Nephron (organoid): ENCODE data around the gene WNT7A.

ENCODE experiments used
- H3K27ac Mint-ChIP-seq, 3 experiments: 2 replicates each; pipeline ENCODE4 v1.8.0; 2020; ENCODE audit warnings: mixed read lengths in 3 of 3, mild to moderate bottlenecking in 2 of 3, moderate library complexity in 1 of 3
- H3K27me3 Mint-ChIP-seq: 2 replicates; pipeline ENCODE4 v1.8.0; 2021; ENCODE audit warnings: low read depth, mild to moderate bottlenecking, moderate library complexity, mixed read lengths
- H3K36me3 Mint-ChIP-seq: 2 replicates; pipeline ENCODE4 v1.8.0; 2020; ENCODE audit warnings: low read depth, mixed read lengths
- H3K4me1 Mint-ChIP-seq: 2 replicates; pipeline ENCODE4 v1.8.0; 2020; ENCODE audit warnings: mixed read lengths
- H3K4me3 Mint-ChIP-seq, 3 experiments: 2 replicates each; pipeline ENCODE4 v1.8.0; 2020; ENCODE audit warnings: mild to moderate bottlenecking in 3 of 3, mixed read lengths in 3 of 3, moderate library complexity in 2 of 3
- H3K9me3 Mint-ChIP-seq: 2 replicates; pipeline ENCODE4 v1.8.0; 2020; ENCODE audit warnings: mixed read lengths
- TF ChIP-seq, protein P1 (sequence below), 3 experiments: fragments of 200-600 bp; sonication (generic); IDR thresholded peaks; one replicate each; pipeline ENCODE4 v1.5.0; 2021; ENCODE audit warnings: antibody characterized with exemption in 3 of 3; ENCODE audit not compliant: unreplicated experiment in 3 of 3

Gene WNT7A

GRCh38 chr3:13898346-13898745 lies 18.5 kb upstream of the WNT7A start:
- no peak overlapping the region for H3K27ac Mint-ChIP-seq
- no peaks in the 10 kb centered on the region for H3K36me3 Mint-ChIP-seq

DNA sequence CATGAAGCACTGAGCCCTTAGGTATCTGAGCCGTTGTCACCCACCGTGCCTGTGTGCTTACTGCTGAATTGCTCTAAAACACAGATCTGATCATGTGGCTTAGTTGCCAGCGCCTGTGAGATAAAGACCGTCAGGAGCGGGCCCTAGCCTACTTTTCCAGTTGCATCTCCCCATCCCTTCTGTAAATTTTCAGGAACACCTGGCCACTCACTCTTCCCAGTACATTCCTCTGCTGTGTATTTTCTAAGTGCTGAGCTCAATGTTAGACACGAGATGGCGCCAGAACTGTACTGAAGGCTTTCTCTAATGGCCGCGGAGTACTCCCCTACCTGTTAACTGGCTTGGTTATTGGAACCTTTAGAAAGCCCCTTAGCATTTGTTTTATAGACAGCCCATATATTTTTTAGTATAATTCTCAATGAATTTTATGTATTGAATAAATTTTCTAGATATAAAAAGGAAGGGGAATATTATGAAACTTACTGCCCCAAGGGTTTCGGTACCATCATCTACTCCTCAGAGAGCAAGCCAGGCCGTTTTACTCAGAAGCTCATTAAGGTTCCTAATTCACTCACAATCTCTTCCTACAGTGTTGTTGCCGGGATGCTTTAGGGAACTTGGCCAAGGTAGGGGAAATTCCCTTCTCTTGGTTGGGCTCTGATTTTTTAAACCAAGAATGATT lies 16.7 kb upstream of the WNT7A start:
- Mint-ChIP-seq H3K27ac (no peak overlapping the region), H3K36me3 (no peaks in the 10 kb centered on the region), H3K27me3 (peaks cover 27% of the 10 kb centered on the region), H3K4me1 (peaks cover 10% of the 10 kb centered on the region), H3K9me3 (peaks cover 22% of the 10 kb centered on the region), H3K4me3 (peak overlapping the region; percentile 77 to 93 (median 83))
- TF ChIP-seq, protein P1, sequence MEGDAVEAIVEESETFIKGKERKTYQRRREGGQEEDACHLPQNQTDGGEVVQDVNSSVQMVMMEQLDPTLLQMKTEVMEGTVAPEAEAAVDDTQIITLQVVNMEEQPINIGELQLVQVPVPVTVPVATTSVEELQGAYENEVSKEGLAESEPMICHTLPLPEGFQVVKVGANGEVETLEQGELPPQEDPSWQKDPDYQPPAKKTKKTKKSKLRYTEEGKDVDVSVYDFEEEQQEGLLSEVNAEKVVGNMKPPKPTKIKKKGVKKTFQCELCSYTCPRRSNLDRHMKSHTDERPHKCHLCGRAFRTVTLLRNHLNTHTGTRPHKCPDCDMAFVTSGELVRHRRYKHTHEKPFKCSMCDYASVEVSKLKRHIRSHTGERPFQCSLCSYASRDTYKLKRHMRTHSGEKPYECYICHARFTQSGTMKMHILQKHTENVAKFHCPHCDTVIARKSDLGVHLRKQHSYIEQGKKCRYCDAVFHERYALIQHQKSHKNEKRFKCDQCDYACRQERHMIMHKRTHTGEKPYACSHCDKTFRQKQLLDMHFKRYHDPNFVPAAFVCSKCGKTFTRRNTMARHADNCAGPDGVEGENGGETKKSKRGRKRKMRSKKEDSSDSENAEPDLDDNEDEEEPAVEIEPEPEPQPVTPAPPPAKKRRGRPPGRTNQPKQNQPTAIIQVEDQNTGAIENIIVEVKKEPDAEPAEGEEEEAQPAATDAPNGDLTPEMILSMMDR (IDR thresholded peaks at IDR 0.05; ENCODE audit: unreplicated experiment in 3 of 3): peak; percentile 78 to 83 (median 79)

More at GRCh38 chr3:13898346-13898745, 18.5 kb upstream of the WNT7A start:
- Mint-ChIP-seq H3K4me3 (no peak overlapping the region), H3K27me3 (peaks cover 27% of the 10 kb centered on the region), H3K4me1 (peaks cover 10% of the 10 kb centered on the region), H3K9me3 (peaks cover 26% of the 10 kb centered on the region)
- TF ChIP-seq, protein P1 (IDR thresholded peaks at IDR 0.05; ENCODE audit: unreplicated experiment in 3 of 3): no peak

GRCh38 chr3:13895155-13896105 lies 15.6 kb upstream of the WNT7A start:
- peaks cover 16% of the 10 kb centered on the region for H3K9me3 Mint-ChIP-seq
- H3K4me3 Mint-ChIP-seq: peak overlapping the region; percentile 90 to 93 (median 93)
- H3K4me1 Mint-ChIP-seq: peaks cover 10% of the 10 kb centered on the region
- H3K27ac Mint-ChIP-seq: no peak overlapping the region
- no peaks in the 10 kb centered on the region for H3K36me3 Mint-ChIP-seq
- H3K27me3 Mint-ChIP-seq: peaks cover 27% of the 10 kb centered on the region
- TF ChIP-seq, protein P1 (IDR thresholded peaks at IDR 0.05; ENCODE audit: unreplicated experiment in 3 of 3): no peak

DNA sequence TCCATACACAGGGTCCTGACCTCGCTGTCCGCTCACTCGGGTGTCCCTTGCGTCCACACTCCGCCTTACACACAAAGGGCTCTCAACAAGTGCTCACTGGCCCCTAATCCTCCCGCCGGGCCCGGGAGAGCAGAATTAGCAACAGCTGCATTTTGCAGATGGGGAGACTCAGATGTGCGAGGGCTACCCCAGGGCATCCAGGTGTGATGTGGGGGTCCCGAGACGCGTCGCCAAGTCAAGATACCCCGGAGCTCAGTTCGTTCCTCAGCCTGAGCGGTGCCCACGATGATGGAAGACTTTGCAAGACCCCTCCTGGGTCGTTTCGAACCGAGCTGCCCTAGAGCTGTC lies 14.9 kb upstream of the WNT7A start:
- H3K4me3 Mint-ChIP-seq: peak overlapping the region; percentile 90 to 93 (median 93)

DNA sequence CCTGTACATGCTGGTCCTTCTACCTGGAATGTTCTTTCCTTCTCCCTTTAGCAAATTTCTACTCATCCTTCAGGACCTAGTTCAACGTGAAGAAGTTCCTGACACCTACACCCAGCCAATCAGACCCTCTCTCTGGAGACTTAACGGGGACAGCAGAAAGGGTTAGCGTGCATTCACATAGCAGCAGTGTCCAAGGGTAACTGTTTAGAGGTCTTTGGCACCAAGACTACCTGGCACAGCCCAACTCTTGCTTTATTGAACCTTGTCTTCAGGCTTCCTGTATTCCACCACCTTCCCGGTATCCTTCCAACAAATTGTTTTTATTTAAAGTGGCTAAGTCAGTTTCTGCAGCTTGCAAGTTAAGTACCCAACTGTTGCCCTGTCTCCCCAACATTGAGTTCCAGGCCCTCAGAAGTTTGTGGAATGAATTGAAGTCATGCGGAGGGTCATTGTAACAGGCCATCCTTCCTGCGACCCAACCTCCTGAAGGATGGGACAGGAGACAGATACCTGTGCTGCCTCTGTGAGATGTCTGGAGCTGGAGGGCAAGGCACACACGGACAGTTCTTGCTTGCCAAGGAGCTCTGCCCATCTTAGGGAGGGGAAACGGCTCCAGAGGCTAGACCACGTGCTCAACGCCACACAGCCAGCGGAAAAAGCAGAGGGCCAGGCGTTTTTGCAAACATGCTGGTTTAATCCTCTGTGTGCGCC lies 14.4 kb upstream of the WNT7A start:
- Mint-ChIP-seq H3K27ac (no peak overlapping the region), H3K4me1 (peaks cover 10% of the 10 kb centered on the region), H3K9me3 (peaks cover 8% of the 10 kb centered on the region), H3K27me3 (peaks cover 30% of the 10 kb centered on the region), H3K4me3 (peak overlapping the region; percentile 90 to 93 (median 93)), H3K36me3 (no peaks in the 10 kb centered on the region)
- TF ChIP-seq, protein P1 (IDR thresholded peaks at IDR 0.05; ENCODE audit: unreplicated experiment in 3 of 3): no peak

More for the DNA sequence above, 14.9 kb upstream of the WNT7A start:
- H3K27me3 Mint-ChIP-seq: peaks cover 27% of the 10 kb centered on the region
- peaks cover 13% of the 10 kb centered on the region for H3K9me3 Mint-ChIP-seq
- no peak overlapping the region for H3K27ac Mint-ChIP-seq
- peaks cover 10% of the 10 kb centered on the region for H3K4me1 Mint-ChIP-seq
- TF ChIP-seq, protein P1 (IDR thresholded peaks at IDR 0.05; ENCODE audit: unreplicated experiment in 3 of 3): no peak
- no peaks in the 10 kb centered on the region for H3K36me3 Mint-ChIP-seq
